ENCODE measurements around the gene TAS2R14. TPM values are rescaled to one million over a fixed set of nuclear protein-coding genes. Genes with fewer than 3 reads are reported as not detected.

TAS2R14 gene
- polyA plus RNA-seq, 1 of the 3 experiments (the other 2 are of a cell fraction), result 1.4 TPM

DNA sequence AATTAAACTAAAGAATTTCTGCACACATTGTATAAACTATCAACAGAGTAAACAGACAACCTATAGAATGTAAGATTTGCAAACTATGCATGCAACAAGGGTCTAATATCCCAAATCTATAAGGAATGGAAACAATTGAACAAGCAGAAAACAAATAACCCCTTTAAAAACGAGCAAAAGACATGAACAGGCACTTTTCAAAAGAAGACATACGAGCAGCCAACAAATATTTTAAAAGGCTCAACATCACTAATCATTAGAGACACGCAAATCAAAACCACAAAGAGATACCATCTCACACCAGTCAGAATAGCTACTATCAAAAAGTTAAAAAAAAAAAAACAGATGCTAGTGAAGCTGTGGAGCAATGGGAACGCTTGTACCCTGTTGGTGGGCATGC is 34.4 kb downstream of the TAS2R14 start:
- no peak for DNase-seq
- Histone ChIP-seq H3K27ac (ENCODE audit: low read depth in 2 of 2, low read length in 1 of 2) (no peak overlapping the region), H3K79me2 (ENCODE audit: insufficient read depth) (peaks cover 9% of the 10 kb centered on the region; the same call in 1 of the 2 replicates), H2AFZ (ENCODE audit: low read depth) (no peak overlapping the region), H3K9me2 (no peaks in the 10 kb centered on the region), H3K4me2 (no peak overlapping the region), H3K4me3 (ENCODE audit: low read depth in 2 of 2, low read length in 1 of 2) (no peak overlapping the region), H3K9me3 (peaks cover 12% of the 10 kb centered on the region; the same call in 1 of the 2 replicates), H4K20me1 (ENCODE audit: insufficient read depth) (no peaks in the 10 kb centered on the region), H3K27me3 (ENCODE audit: insufficient read depth) (no peaks in the 10 kb centered on the region), H3K36me3 (replicated peaks in 1 of 2; ENCODE audit: control insufficient read depth in 1 of 2, insufficient read depth in 2 of 2, low read length in 1 of 2) (peaks cover 2 to 16% of the 10 kb centered on the region in 2 experiments), H3K9ac (no peak overlapping the region), H3F3A (replicated peaks; ENCODE audit: insufficient read depth) (no peaks in the 10 kb centered on the region), H3K4me1 (ENCODE audit: control insufficient read depth in 1 of 2, insufficient read depth in 2 of 2, low read depth in 1 of 2, low read length in 1 of 2) (no peaks in the 10 kb centered on the region)
- ChIA-PET CTCF (no interaction called here), POLR2A (no interaction called here)
- TF ChIP-seq MEF2A (IDR thresholded peaks at IDR 0.05; ENCODE audit: borderline replicate concordance, low read depth), result no peak
- TF ChIP-seq RAD21 (IDR thresholded peaks at IDR 0.05; ENCODE audit: low read length), result no peak
- 85% methylated on average over 4 of the region's 4 CpGs for WGBS (ENCODE audit: low lambda C conversion rate)

DNA sequence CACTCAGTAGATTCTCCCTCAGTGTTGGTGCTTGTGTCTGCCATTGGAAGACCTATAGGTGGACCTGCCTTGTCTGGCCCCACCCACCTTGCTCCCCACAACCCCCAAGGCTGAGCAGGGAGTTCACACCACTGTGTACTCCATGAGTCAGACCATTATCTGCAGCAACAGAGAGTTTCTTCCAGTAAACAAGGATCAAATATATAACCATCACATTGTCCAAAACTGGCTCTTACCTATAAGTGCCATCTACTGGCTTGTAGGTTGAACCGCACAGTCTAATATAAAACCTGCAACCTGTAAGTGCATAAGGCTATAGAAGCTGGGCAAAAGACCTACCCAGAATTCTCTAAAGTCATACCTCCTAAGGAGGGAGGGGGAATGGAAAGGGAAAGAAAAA is 37.6 kb downstream of the TAS2R14 start:
- WGBS (ENCODE audit: low lambda C conversion rate), result 100% methylated on average over 1 of the region's 1 CpG

DNA sequence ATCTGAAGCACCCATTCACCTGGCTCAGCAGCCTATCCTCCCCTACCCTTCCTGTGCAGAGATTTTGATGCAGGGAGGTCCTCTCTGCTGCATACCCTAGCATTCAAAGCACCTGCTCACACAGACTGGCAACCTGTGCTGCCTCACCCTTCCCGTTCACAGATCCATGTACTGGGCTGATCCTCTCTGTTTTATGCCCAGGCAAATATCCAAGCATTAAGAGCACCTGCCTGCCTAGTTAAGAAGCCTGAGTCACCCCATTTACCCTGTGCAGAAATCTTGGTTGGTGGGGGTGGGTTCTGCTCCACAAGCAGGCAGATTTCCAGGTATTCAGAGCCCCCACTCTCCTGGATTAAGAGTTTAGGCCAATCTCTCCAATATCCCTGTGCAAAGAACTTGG is 38.1 kb downstream of the TAS2R14 start:
- no peaks in the 10 kb centered on the region for H3K27me3 ChIP-seq (ENCODE audit: insufficient read depth)
- WGBS (ENCODE audit: low lambda C conversion rate), result 78% methylated on average over 1 of the region's 1 CpG
- no peak overlapping the region for H3K27ac ChIP-seq (ENCODE audit: low read depth in 2 of 2, low read length in 1 of 2)
- CTCF ChIA-PET, result no interaction called here
- H3K9me2 ChIP-seq, result no peaks in the 10 kb centered on the region
- H3K4me2 ChIP-seq, result no peak overlapping the region
- H3K9me3 ChIP-seq, result peaks cover 12% of the 10 kb centered on the region; the same call in 1 of the 2 replicates
- peaks cover 0 to 16% of the 10 kb centered on the region in 2 experiments for H3K36me3 ChIP-seq (replicated peaks in 1 of 2; ENCODE audit: control insufficient read depth in 1 of 2, insufficient read depth in 2 of 2, low read length in 1 of 2)
- H3K79me2 ChIP-seq (ENCODE audit: insufficient read depth), result peaks cover 9% of the 10 kb centered on the region; the same call in 1 of the 2 replicates
- no peak for DNase-seq
- H3K4me1 ChIP-seq (ENCODE audit: control insufficient read depth in 1 of 2, insufficient read depth in 2 of 2, low read depth in 1 of 2, low read length in 1 of 2), result no peaks in the 10 kb centered on the region
- no peaks in the 10 kb centered on the region for H3F3A ChIP-seq (replicated peaks; ENCODE audit: insufficient read depth)
- no peaks in the 10 kb centered on the region for H4K20me1 ChIP-seq (ENCODE audit: insufficient read depth)
- no peak overlapping the region for H2AFZ ChIP-seq (ENCODE audit: low read depth)
- no peak overlapping the region for H3K9ac ChIP-seq
- H3K4me3 ChIP-seq (ENCODE audit: low read depth in 2 of 2, low read length in 1 of 2), result no peak overlapping the region
- POLR2A ChIA-PET, result no interaction called here
- TF ChIP-seq PBX3 (IDR thresholded peaks at IDR 0.05) (no peak), TCF12 (IDR thresholded peaks at IDR 0.05) (no peak), RXRA (IDR thresholded peaks at IDR 0.05; ENCODE audit: borderline replicate concordance, low read depth) (no peak), ZBTB33 (IDR thresholded peaks at IDR 0.05; ENCODE audit: borderline replicate concordance, low read depth) (no peak), NFIC (IDR thresholded peaks at IDR 0.05; ENCODE audit: borderline replicate concordance) (no peak), TAF1 (IDR thresholded peaks at IDR 0.05; ENCODE audit: borderline replicate concordance, low read depth, low read length) (no peak), FOSL2 (IDR thresholded peaks at IDR 0.05; ENCODE audit: borderline replicate concordance, low read depth) (no peak), USF1 (IDR thresholded peaks at IDR 0.05; ENCODE audit: borderline replicate concordance, low read depth) (no peak), EZH2phosphoT487 (IDR thresholded peaks at IDR 0.05; ENCODE audit: borderline replicate concordance, low read depth) (no peak), ELF1 (IDR thresholded peaks at IDR 0.05) (no peak), POLR2AphosphoS5 (IDR thresholded peaks at IDR 0.05; ENCODE audit: low read depth, low read length) (no peak), RCOR1 (IDR thresholded peaks at IDR 0.05; ENCODE audit: low read length) (no peak), JUND (IDR thresholded peaks at IDR 0.05) (no peak), FOXM1 (IDR thresholded peaks at IDR 0.05; ENCODE audit: low read depth) (no peak)

More for the DNA sequence above, 37.6 kb downstream of the TAS2R14 start:
- DNase-seq, result no peak
- CTCF ChIA-PET, result no interaction called here
- H3K4me2 ChIP-seq, result no peak overlapping the region
- no peaks in the 10 kb centered on the region for H3K9me2 ChIP-seq
- POLR2A ChIA-PET, result no interaction called here
- H3K4me3 ChIP-seq (ENCODE audit: low read depth in 2 of 2, low read length in 1 of 2), result no peak overlapping the region
- H3F3A ChIP-seq (replicated peaks; ENCODE audit: insufficient read depth), result no peaks in the 10 kb centered on the region
- peaks cover 12% of the 10 kb centered on the region; the same call in 1 of the 2 replicates for H3K9me3 ChIP-seq
- no peaks in the 10 kb centered on the region for H3K4me1 ChIP-seq (ENCODE audit: control insufficient read depth in 1 of 2, insufficient read depth in 2 of 2, low read depth in 1 of 2, low read length in 1 of 2)
- H3K27ac ChIP-seq (ENCODE audit: low read depth in 2 of 2, low read length in 1 of 2), result no peak overlapping the region
- peaks cover 0 to 16% of the 10 kb centered on the region in 2 experiments for H3K36me3 ChIP-seq (replicated peaks in 1 of 2; ENCODE audit: control insufficient read depth in 1 of 2, insufficient read depth in 2 of 2, low read length in 1 of 2)
- H2AFZ ChIP-seq (ENCODE audit: low read depth), result no peak overlapping the region
- TF ChIP-seq GABPA (IDR thresholded peaks at IDR 0.05; ENCODE audit: low read depth) (no peak), SIN3A (IDR thresholded peaks at IDR 0.05; ENCODE audit: borderline replicate concordance, low read depth, low read length) (no peak), SMC3 (IDR thresholded peaks at IDR 0.05; ENCODE audit: low read depth, low read length) (no peak), FOSL2 (IDR thresholded peaks at IDR 0.05; ENCODE audit: borderline replicate concordance, low read depth) (no peak), POLR2AphosphoS5 (IDR thresholded peaks at IDR 0.05; ENCODE audit: low read depth, low read length) (no peak), USF1 (IDR thresholded peaks at IDR 0.05; ENCODE audit: borderline replicate concordance, low read depth) (no peak), MXI1 (IDR thresholded peaks at IDR 0.05; ENCODE audit: low read depth, low read length) (no peak), MEF2A (IDR thresholded peaks at IDR 0.05; ENCODE audit: borderline replicate concordance, low read depth) (no peak), TCF12 (IDR thresholded peaks at IDR 0.05) (no peak)
- H4K20me1 ChIP-seq (ENCODE audit: insufficient read depth), result no peaks in the 10 kb centered on the region
- no peak overlapping the region for H3K9ac ChIP-seq
- H3K79me2 ChIP-seq (ENCODE audit: insufficient read depth), result peaks cover 9% of the 10 kb centered on the region; the same call in 1 of the 2 replicates
- H3K27me3 ChIP-seq (ENCODE audit: insufficient read depth), result no peaks in the 10 kb centered on the region

Measured in SK-N-SH (cell line).